GM10248 (cell line): Measurements from ENCODE around the gene ACLY.

Experiments used
- CTCF ChIA-PET: fragments of 300-600 bp; sonication (Branson Sonifier 250); formaldehyde crosslinking; extraction: SDS; loops from one replicate; lab custom pipeline; 2021; ENCODE audit warnings: antibody characterized with exemption; lab: Yijun Ruan, JAX
- POLR2A ChIA-PET: fragments of 350-650 bp; sonication (Branson Sonifier 250); formaldehyde crosslinking; extraction: SDS; loops from one replicate; lab custom pipeline; 2020; ENCODE audit warnings: antibody characterized with exemption; lab: Yijun Ruan, JAX
- DNase-seq: peaks from one replicate; pipeline ENCODE4 v3.0.0; 2012; ENCODE audit errors: extremely low spot score
- CTCF ChIP-seq: IDR thresholded peaks from 2 replicates; pipeline ENCODE4 v1.5.1; 2012; ENCODE audit warnings: mild to moderate bottlenecking, low read depth; ENCODE audit errors: extremely low read depth, missing control alignments, control extremely low read depth

Gene ACLY

GRCh38 chr17:41894791-41895331 lies 23.9 kb downstream of the ACLY start:
- DNase-seq: no peak
- TF ChIP-seq CTCF: no peak
- ChIA-PET POLR2A (interaction anchor here (0.6 kb wide), 1 partner anchor 953 kb away, joined by 3 read pairs; no protein-coding TSS in a partner anchor), CTCF (interaction anchor here (1.2 kb wide), 1 partner anchor 16 kb away, joined by 3 read pairs; no protein-coding TSS in a partner anchor)

- DNase-seq: no peak
- POLR2A ChIA-PET: no interaction called here
- no peak for TF ChIP-seq CTCF
- CTCF ChIA-PET: interaction anchor here (1.4 kb wide), 1 partner anchor 107 kb away, joined by 4 read pairs; the partner anchor contains the start of gene JUP
Observed at GRCh38 chr17:41893384-41893783, 25.4 kb downstream of the ACLY start.

GRCh38 chr17:41892021-41892376 lies 26.8 kb downstream of the ACLY start:
- ChIA-PET POLR2A (interaction anchor here (1.0 kb wide), 1 partner anchor 341 kb away, joined by 3 read pairs; no protein-coding TSS in a partner anchor), CTCF (no interaction called here)
- TF ChIP-seq CTCF: no peak
- no peak for DNase-seq

GRCh38 chr17:41891135-41892020 lies 27.4 kb downstream of the ACLY start:
- ChIA-PET CTCF (no interaction called here), POLR2A (interaction anchor here (1.0 kb wide), 1 partner anchor 340 kb away, joined by 3 read pairs; no protein-coding TSS in a partner anchor)
- TF ChIP-seq CTCF: no peak
- DNase-seq: no peak

- CTCF ChIA-PET: interaction anchor here (0.6 kb wide), 1 partner anchor 398 kb away, joined by 3 read pairs; no protein-coding TSS in a partner anchor
Observed at GRCh38 chr17:41888332-41888965, 30.3 kb downstream of the ACLY start.

More at GRCh38 chr17:41888332-41888965, 30.3 kb downstream of the ACLY start:
- POLR2A ChIA-PET: no interaction called here
- TF ChIP-seq CTCF: no peak
- no peak for DNase-seq
